Mesodermal cell (in vitro differentiated cells): Measurements from ENCODE around the gene TXK.

Experiments
- H3K27ac ChIP-seq: 2 replicates; pipeline ENCODE4 v1.7.0; 2013; ENCODE audit warnings: mild to moderate bottlenecking, low read depth, low read length, moderate library complexity; ENCODE audit not compliant: severe bottlenecking
- H3K36me3 ChIP-seq: 2 replicates; pipeline ENCODE4 v1.7.1; 2013; ENCODE audit warnings: mild to moderate bottlenecking, low read length, moderate library complexity; ENCODE audit not compliant: control insufficient read depth, insufficient read depth
- H3K4me1 ChIP-seq: one replicate; pipeline ENCODE4 v1.7.1; 2013; ENCODE audit warnings: mild to moderate bottlenecking, low read length; ENCODE audit not compliant: insufficient read depth, control insufficient read depth, poor library complexity, severe bottlenecking
- H3K4me3 ChIP-seq: 2 replicates; pipeline ENCODE4 v1.7.0; 2013; ENCODE audit warnings: low read length, control low read depth, mild to moderate bottlenecking; ENCODE audit not compliant: insufficient read depth, poor library complexity, severe bottlenecking; ENCODE audit errors: extremely low read depth
- H3K9me3 ChIP-seq: 2 replicates; pipeline ENCODE4 v1.7.1; 2013; ENCODE audit warnings: mild to moderate bottlenecking, low read length, moderate library complexity; ENCODE audit not compliant: control insufficient read depth
- WGBS, 2 experiments: methylation state at CpG; one replicate each; pipeline ENCODE4 v1.1.5; 2013; ENCODE audit warnings: missing lambda C conversion rate in 2 of 2; ENCODE audit not compliant: insufficient coverage in 2 of 2; 5-methylcytosine and 5-hydroxymethylcytosine counted together

Gene TXK

GRCh38 chr4:48162162-48162561 lies 28.1 kb upstream of the TXK start:
- 100% methylated on average over 1 of the region's 4 CpGs; no CpG with 5 or more reads in 1 of the 2 experiments for WGBS, 2 experiments
- Histone ChIP-seq H3K4me3 (no peak overlapping the region), H3K4me1 (no peaks in the 10 kb centered on the region), H3K27ac (no peak overlapping the region), H3K36me3 (no peaks in the 10 kb centered on the region), H3K9me3 (no peaks in the 10 kb centered on the region)

GRCh38 chr4:48157271-48157670 lies 23.2 kb upstream of the TXK start:
- H3K4me1 ChIP-seq, result no peaks in the 10 kb centered on the region
- H3K27ac ChIP-seq, result no peak overlapping the region
- H3K9me3 ChIP-seq, result peaks cover 10% of the 10 kb centered on the region
- H3K36me3 ChIP-seq, result no peaks in the 10 kb centered on the region
- H3K4me3 ChIP-seq, result no peak overlapping the region
- WGBS, 2 experiments, result 0% methylated on average over 1 of the region's 3 CpGs

GRCh38 chr4:48156423-48156822 lies 22.4 kb upstream of the TXK start:
- peaks cover 10% of the 10 kb centered on the region for H3K9me3 ChIP-seq

GRCh38 chr4:48153791-48154550 lies 19.9 kb upstream of the TXK start:
- Histone ChIP-seq H3K4me3 (no peak overlapping the region), H3K9me3 (peaks cover 10% of the 10 kb centered on the region), H3K27ac (no peak overlapping the region), H3K36me3 (no peaks in the 10 kb centered on the region), H3K4me1 (no peaks in the 10 kb centered on the region)
- WGBS, 2 experiments, result 80% methylated on average over 1 of the region's 1 CpG; no CpG with 5 or more reads in 1 of the 2 experiments

More at GRCh38 chr4:48156423-48156822, 22.4 kb upstream of the TXK start:
- no CpG with 5 or more reads among the region's 1 CpG for WGBS, 2 experiments
- Histone ChIP-seq H3K27ac (no peak overlapping the region), H3K4me3 (no peak overlapping the region), H3K4me1 (no peaks in the 10 kb centered on the region), H3K36me3 (no peaks in the 10 kb centered on the region)

GRCh38 chr4:48152259-48152658 lies 18.2 kb upstream of the TXK start:
- H3K27ac ChIP-seq, result no peak overlapping the region
- no CpG with 5 or more reads among the region's 5 CpGs for WGBS, 2 experiments

GRCh38 chr4:48149827-48150370 lies 15.8 kb upstream of the TXK start:
- H3K4me3 ChIP-seq, result no peak overlapping the region
- no peak overlapping the region for H3K27ac ChIP-seq
- WGBS, 2 experiments, result 69 to 89% methylated on average over 2 to 3 of the region's 3 CpGs
- no peaks in the 10 kb centered on the region for H3K36me3 ChIP-seq
- peaks cover 4% of the 10 kb centered on the region for H3K9me3 ChIP-seq
- H3K4me1 ChIP-seq, result no peaks in the 10 kb centered on the region

More at GRCh38 chr4:48152259-48152658, 18.2 kb upstream of the TXK start:
- Histone ChIP-seq H3K9me3 (peaks cover 10% of the 10 kb centered on the region), H3K4me3 (no peak overlapping the region), H3K4me1 (no peaks in the 10 kb centered on the region), H3K36me3 (no peaks in the 10 kb centered on the region)

- WGBS, 2 experiments, result no CpG with 5 or more reads among the region's 1 CpG
- Histone ChIP-seq H3K27ac (no peak overlapping the region), H3K9me3 (no peaks in the 10 kb centered on the region), H3K36me3 (no peaks in the 10 kb centered on the region), H3K4me1 (no peaks in the 10 kb centered on the region), H3K4me3 (no peak overlapping the region)
Observed at GRCh38 chr4:48147621-48148020, 13.6 kb upstream of the TXK start.

- H3K4me1 ChIP-seq, result no peaks in the 10 kb centered on the region
- 0% methylated on average over 1 of the region's 2 CpGs; no CpG with 5 or more reads in 1 of the 2 experiments for WGBS, 2 experiments
- H3K36me3 ChIP-seq, result no peaks in the 10 kb centered on the region
- H3K4me3 ChIP-seq, result no peak overlapping the region
- H3K9me3 ChIP-seq, result no peaks in the 10 kb centered on the region
- no peak overlapping the region for H3K27ac ChIP-seq
Observed at GRCh38 chr4:48141048-48141447, 7.0 kb upstream of the TXK start.

GRCh38 chr4:48139691-48140090 lies 5.6 kb upstream of the TXK start:
- Histone ChIP-seq H3K9me3 (no peaks in the 10 kb centered on the region), H3K36me3 (no peaks in the 10 kb centered on the region), H3K4me1 (no peaks in the 10 kb centered on the region), H3K27ac (no peak overlapping the region), H3K4me3 (no peak overlapping the region)
- WGBS, 2 experiments, result 95 to 100% methylated on average over 2 of the region's 3 CpGs

GRCh38 chr4:48138936-48139335 lies 4.9 kb upstream of the TXK start:
- no peaks in the 10 kb centered on the region for H3K9me3 ChIP-seq
- WGBS, 2 experiments, result 89 to 95% methylated on average over 2 to 3 of the region's 3 CpGs

GRCh38 chr4:48138511-48138910 lies 4.5 kb upstream of the TXK start:
- H3K36me3 ChIP-seq, result no peaks in the 10 kb centered on the region
- H3K4me1 ChIP-seq, result no peaks in the 10 kb centered on the region
- H3K9me3 ChIP-seq, result no peaks in the 10 kb centered on the region
- 93 to 100% methylated on average over 2 to 3 of the region's 7 CpGs for WGBS, 2 experiments
- H3K4me3 ChIP-seq, result no peak overlapping the region
- H3K27ac ChIP-seq, result no peak overlapping the region

More at GRCh38 chr4:48138936-48139335, 4.9 kb upstream of the TXK start:
- Histone ChIP-seq H3K27ac (no peak overlapping the region), H3K36me3 (no peaks in the 10 kb centered on the region), H3K4me1 (no peaks in the 10 kb centered on the region), H3K4me3 (no peak overlapping the region)
